HFFc6 (cell line): ENCODE data around the gene SLC22A4. TPM values are rescaled to one million over a fixed set of nuclear protein-coding genes. Genes with fewer than 3 reads are reported as not detected.

ENCODE experiments used
- DNase-seq: peaks from one replicate; pipeline ENCODE4 v3.0.0-alpha.2; 2018
- H3K27ac Mint-ChIP-seq: 2 replicates; pipeline ENCODE4 v1.8.0; 2020; ENCODE audit warnings: mild to moderate bottlenecking, mixed read lengths
- H3K27me3 Mint-ChIP-seq: 2 replicates; pipeline ENCODE4 v1.8.0; 2021; ENCODE audit warnings: mild to moderate bottlenecking, moderate library complexity, mixed read lengths; ENCODE audit not compliant: insufficient read depth
- H3K36me3 Mint-ChIP-seq: 2 replicates; pipeline ENCODE4 v1.8.0; 2021; ENCODE audit warnings: low read depth, mixed read lengths
- H3K4me1 Mint-ChIP-seq: 2 replicates; pipeline ENCODE4 v1.8.0; 2020; ENCODE audit warnings: low read depth, mixed read lengths
- H3K4me3 Mint-ChIP-seq: 2 replicates; pipeline ENCODE4 v1.8.0; 2020; ENCODE audit warnings: mild to moderate bottlenecking, moderate library complexity, mixed read lengths
- H3K9me3 Mint-ChIP-seq: 2 replicates; pipeline ENCODE4 v1.8.0; 2020; ENCODE audit warnings: mild to moderate bottlenecking, mixed read lengths
- CTCF ChIP-seq: fragments of 200-600 bp; sonication (generic); IDR thresholded peaks from 2 replicates; pipeline ENCODE4 v1.5.0; 2021; ENCODE audit warnings: antibody characterized with exemption, mild to moderate bottlenecking
- total RNA-seq, 6 experiments: library from RNA; stranded (reverse); fragmentation: NEBNext Ultra II Directional; extraction: Animal tissue kit (Norgen Biotek cat#: 25700); gene quantifications; 2 replicates in 1 of 6; 3 replicates in 5 of 6; pipeline ENCODE4 v1.2.3, GENCODE V29; 2021

Gene SLC22A4
- total RNA-seq, 6 experiments from 2014 or later, result 10.8 to 12.6 (median 11.4) TPM

- Mint-ChIP-seq H3K27ac (peak overlapping the region; percentile 69), H3K4me1 (peaks cover 37% of the 10 kb centered on the region), H3K36me3 (no peaks in the 10 kb centered on the region), H3K27me3 (no peaks in the 10 kb centered on the region; the same call in 1 of the 2 replicates), H3K4me3 (peak overlapping the region; percentile 86), H3K9me3 (no peaks in the 10 kb centered on the region)
- TF ChIP-seq CTCF, result no peak
- no peak for DNase-seq
Measured at GRCh38 chr5:132370181-132370970, 76.2 kb downstream of the SLC22A4 start.

GRCh38 chr5:132370971-132371602, 76.9 kb downstream of the SLC22A4 start:
- no peaks in the 10 kb centered on the region for H3K36me3 Mint-ChIP-seq
- no peaks in the 10 kb centered on the region; the same call in 1 of the 2 replicates for H3K27me3 Mint-ChIP-seq
- H3K4me3 Mint-ChIP-seq, result peak overlapping the region; percentile 86
- peak overlapping the region; percentile 44 for H3K27ac Mint-ChIP-seq
- no peaks in the 10 kb centered on the region for H3K9me3 Mint-ChIP-seq
- no peak for TF ChIP-seq CTCF
- peaks cover 33% of the 10 kb centered on the region for H3K4me1 Mint-ChIP-seq
- no peak for DNase-seq

GRCh38 chr5:132371603-132371994, 77.4 kb downstream of the SLC22A4 start:
- no peak for DNase-seq
- peaks cover 33% of the 10 kb centered on the region for H3K4me1 Mint-ChIP-seq
- H3K9me3 Mint-ChIP-seq, result no peaks in the 10 kb centered on the region
- no peak for TF ChIP-seq CTCF
- H3K36me3 Mint-ChIP-seq, result no peaks in the 10 kb centered on the region
- H3K27ac Mint-ChIP-seq, result peak overlapping the region; percentile 19; the same call in 1 of the 2 replicates
- H3K4me3 Mint-ChIP-seq, result peak overlapping the region; percentile 86
- no peaks in the 10 kb centered on the region; the same call in 1 of the 2 replicates for H3K27me3 Mint-ChIP-seq

GRCh38 chr5:132372127-132372526, 77.9 kb downstream of the SLC22A4 start:
- H3K4me3 Mint-ChIP-seq, result no peak overlapping the region
- no peak overlapping the region for H3K27ac Mint-ChIP-seq

GRCh38 chr5:132372542-132372941, 78.3 kb downstream of the SLC22A4 start:
- H3K27ac Mint-ChIP-seq, result no peak overlapping the region
- TF ChIP-seq CTCF, result no peak
- H3K36me3 Mint-ChIP-seq, result no peaks in the 10 kb centered on the region
- H3K27me3 Mint-ChIP-seq, result no peaks in the 10 kb centered on the region; the same call in 1 of the 2 replicates
- peaks cover 33% of the 10 kb centered on the region for H3K4me1 Mint-ChIP-seq
- H3K4me3 Mint-ChIP-seq, result no peak overlapping the region
- H3K9me3 Mint-ChIP-seq, result no peaks in the 10 kb centered on the region
- no peak for DNase-seq

More at GRCh38 chr5:132372127-132372526, 77.9 kb downstream of the SLC22A4 start:
- no peaks in the 10 kb centered on the region for H3K36me3 Mint-ChIP-seq
- H3K4me1 Mint-ChIP-seq, result peaks cover 33% of the 10 kb centered on the region
- no peak for DNase-seq
- H3K27me3 Mint-ChIP-seq, result no peaks in the 10 kb centered on the region; the same call in 1 of the 2 replicates
- no peaks in the 10 kb centered on the region for H3K9me3 Mint-ChIP-seq
- TF ChIP-seq CTCF, result no peak
